Measurements from ENCODE around the gene COMMD10. TPM values are rescaled to one million over a fixed set of nuclear protein-coding genes. Genes with fewer than 3 reads are reported as not detected.

COMMD10 gene
- total RNA-seq, 1 donor from 2014 or later = 44.4 TPM

GRCh38 chr5:116318091-116318854 is 233.4 kb downstream of the COMMD10 start:
- H3K4me1 Mint-ChIP-seq = peaks cover 2% of the 10 kb centered on the region
- intact Hi-C loops (cut with micrococcal nuclease) = no loop called here
- ATAC-seq (ENCODE audit: low read depth) (no peak), DNase-seq (no peak)
- CTCF ChIA-PET = no interaction called here
- no peaks in the 10 kb centered on the region for H3K27me3 Mint-ChIP-seq
- no peak for TF ChIP-seq CTCF (IDR thresholded peaks at IDR 0.05)
- peaks cover 87% of the 10 kb centered on the region for H3K36me3 Mint-ChIP-seq (ENCODE audit: low read depth)
- peaks cover 23% of the 10 kb centered on the region for H3K9me3 Mint-ChIP-seq
- H3K4me3 Mint-ChIP-seq = no peak overlapping the region
- POLR2A ChIA-PET = no interaction called here
- H3K27ac Mint-ChIP-seq = no peak overlapping the region

GRCh38 chr5:116320486-116320885 is 235.7 kb downstream of the COMMD10 start:
- intact Hi-C loops (cut with micrococcal nuclease) = no loop called here
- peaks cover 85% of the 10 kb centered on the region for H3K36me3 Mint-ChIP-seq (ENCODE audit: low read depth)
- POLR2A ChIA-PET = no interaction called here
- no peak overlapping the region for H3K4me3 Mint-ChIP-seq
- H3K9me3 Mint-ChIP-seq = peaks cover 25% of the 10 kb centered on the region
- no peak for TF ChIP-seq CTCF (IDR thresholded peaks at IDR 0.05)
- DNase-seq (no peak), ATAC-seq (ENCODE audit: low read depth) (no peak)
- no peak overlapping the region for H3K27ac Mint-ChIP-seq
- no peaks in the 10 kb centered on the region for H3K27me3 Mint-ChIP-seq
- H3K4me1 Mint-ChIP-seq = no peaks in the 10 kb centered on the region
- CTCF ChIA-PET = interaction anchor here (1.6 kb wide), 1 partner anchor 183 kb away, joined by 4 read pairs; no protein-coding TSS in a partner anchor

GRCh38 chr5:116329503-116329902 is 244.7 kb downstream of the COMMD10 start:
- Mint-ChIP-seq H3K4me3 (no peak overlapping the region), H3K36me3 (ENCODE audit: low read depth) (peaks cover 72% of the 10 kb centered on the region), H3K27ac (no peak overlapping the region), H3K9me3 (peaks cover 36% of the 10 kb centered on the region), H3K27me3 (no peaks in the 10 kb centered on the region), H3K4me1 (no peaks in the 10 kb centered on the region)
- no peak for TF ChIP-seq CTCF (IDR thresholded peaks at IDR 0.05)
- intact Hi-C loops (cut with micrococcal nuclease) = no loop called here
- CTCF ChIA-PET = no interaction called here
- no peak for DNase-seq
- POLR2A ChIA-PET = no interaction called here
- no peak for ATAC-seq (ENCODE audit: low read depth)

- no peak for DNase-seq
- H3K36me3 Mint-ChIP-seq (ENCODE audit: low read depth) = peaks cover 17% of the 10 kb centered on the region
- H3K27ac Mint-ChIP-seq = no peak overlapping the region
- H3K27me3 Mint-ChIP-seq = no peaks in the 10 kb centered on the region
- no peak for TF ChIP-seq CTCF (IDR thresholded peaks at IDR 0.05)
- H3K9me3 Mint-ChIP-seq = peaks cover 17% of the 10 kb centered on the region
- CTCF ChIA-PET = no interaction called here
- POLR2A ChIA-PET = no interaction called here
- intact Hi-C loops (cut with micrococcal nuclease) = no loop called here
- H3K4me1 Mint-ChIP-seq = no peaks in the 10 kb centered on the region
- no peak for ATAC-seq (ENCODE audit: low read depth)
- no peak overlapping the region for H3K4me3 Mint-ChIP-seq
Observed at GRCh38 chr5:116340799-116341198, 256.0 kb downstream of the COMMD10 start.

Other genes with a start within 250 kb of the COMMD10 start
- 54.8 and 73.9 TPM in 2 replicates for gene ATG12, start 243.5 kb upstream of the COMMD10 start, total RNA-seq
- gene AP3S1, start 243.1 kb upstream of the COMMD10 start, total RNA-seq = 41.5 and 43.2 TPM in 2 replicates
- gene LVRN, start 122.5 kb upstream of the COMMD10 start, total RNA-seq = not detected in 2 replicates
- gene ARL14EPL, start 52.6 kb upstream of the COMMD10 start, total RNA-seq = not detected in 2 replicates